Measurements from ENCODE around the gene ROCK1.
"Not testable (repeated sequence)": the region's sequence is repeated elsewhere in the genome, so short reads cannot be mapped to it uniquely, and the experiment has no call there.

The ROCK1 gene

DNA sequence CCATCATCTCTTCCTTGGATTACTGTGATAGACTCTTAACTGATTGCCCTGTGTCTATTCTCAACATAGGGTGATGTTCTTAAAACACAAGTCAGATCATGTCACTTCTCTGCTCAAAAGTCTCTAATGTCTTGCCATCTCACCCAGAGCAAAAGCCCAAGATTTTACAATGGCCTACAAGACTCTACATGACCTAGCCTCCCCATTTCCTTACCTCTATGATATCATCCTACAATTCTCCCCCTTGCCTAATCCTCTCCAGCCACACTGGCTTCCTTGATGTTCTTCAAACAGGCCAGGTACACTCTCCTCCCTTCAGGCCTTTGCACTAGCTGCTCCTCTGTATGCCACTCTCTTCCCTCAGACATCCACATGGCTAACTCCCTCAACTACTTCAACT, 55.1 kb downstream of the ROCK1 start:
- no peak for DNase-seq (ENCODE audit: extremely low read depth in 1 of 2, low read depth in 1 of 2)

DNA sequence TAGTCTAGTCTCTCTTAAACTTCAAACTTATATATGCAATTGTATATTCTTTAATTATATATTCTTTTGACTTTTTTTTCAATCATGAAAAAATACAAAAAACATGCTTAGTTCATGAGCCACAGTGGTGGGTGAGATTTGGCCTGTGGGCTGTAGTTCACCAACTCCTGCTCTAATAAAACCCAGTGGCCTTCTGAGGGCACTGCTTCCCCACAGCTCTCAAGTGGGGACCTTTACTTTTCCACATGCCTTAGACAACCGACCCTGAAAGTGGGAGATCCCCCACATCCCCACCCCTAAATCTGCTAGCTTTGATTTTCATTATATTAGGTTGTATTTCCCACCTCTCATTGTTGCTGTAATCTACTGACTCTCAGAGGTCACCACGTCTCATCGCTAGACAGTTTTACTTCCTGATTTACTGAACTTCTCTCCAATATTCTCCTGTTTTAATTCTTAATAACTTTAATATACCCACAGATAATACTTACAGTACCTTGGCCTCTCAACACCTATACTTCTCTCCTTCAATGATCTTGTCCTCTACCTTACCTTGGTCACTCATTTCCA, 57.3 kb downstream of the ROCK1 start:
- no peak for DNase-seq (ENCODE audit: extremely low read depth in 1 of 2, low read depth in 1 of 2)

DNA sequence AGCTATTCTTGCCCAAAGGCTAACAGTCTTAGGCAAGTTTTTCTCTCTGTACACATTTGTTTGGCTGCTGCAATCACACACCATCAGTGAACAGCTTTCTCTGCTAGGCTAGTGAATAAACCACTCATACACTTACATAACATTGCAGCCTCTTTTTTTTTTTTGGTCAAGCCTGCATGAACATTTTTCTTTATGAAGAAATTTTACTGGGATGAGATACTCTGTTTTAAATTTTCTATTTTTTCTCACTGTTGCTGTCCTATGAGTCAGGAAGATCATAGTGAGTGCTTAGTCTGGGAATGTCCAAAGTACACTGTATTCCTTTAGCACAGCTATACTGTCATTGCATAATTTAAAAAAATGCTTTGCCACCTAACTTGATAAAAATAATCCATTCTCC, 58.5 kb downstream of the ROCK1 start:
- DNase-seq (ENCODE audit: extremely low read depth in 1 of 2, low read depth in 1 of 2) = no peak

DNA sequence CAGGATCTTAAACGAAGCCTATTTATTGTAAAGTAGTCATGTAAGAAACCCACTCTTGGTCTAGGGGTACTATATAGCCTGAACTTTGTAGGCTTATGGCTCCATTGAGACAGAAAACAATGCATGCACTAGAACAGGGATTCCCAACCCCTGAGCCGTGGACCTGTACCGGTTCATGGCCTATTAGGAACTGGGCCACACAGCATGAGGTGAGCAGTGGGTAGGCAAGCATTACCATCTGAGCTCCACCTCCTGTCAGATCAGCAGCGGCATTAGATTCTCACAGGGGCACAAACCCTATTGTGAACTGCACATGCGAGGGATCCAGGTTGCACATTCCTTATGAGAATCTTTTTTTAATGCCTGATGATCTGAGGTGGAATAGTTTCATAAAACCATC, 59.2 kb downstream of the ROCK1 start:
- no peak for DNase-seq (ENCODE audit: extremely low read depth in 1 of 2, low read depth in 1 of 2)

DNA sequence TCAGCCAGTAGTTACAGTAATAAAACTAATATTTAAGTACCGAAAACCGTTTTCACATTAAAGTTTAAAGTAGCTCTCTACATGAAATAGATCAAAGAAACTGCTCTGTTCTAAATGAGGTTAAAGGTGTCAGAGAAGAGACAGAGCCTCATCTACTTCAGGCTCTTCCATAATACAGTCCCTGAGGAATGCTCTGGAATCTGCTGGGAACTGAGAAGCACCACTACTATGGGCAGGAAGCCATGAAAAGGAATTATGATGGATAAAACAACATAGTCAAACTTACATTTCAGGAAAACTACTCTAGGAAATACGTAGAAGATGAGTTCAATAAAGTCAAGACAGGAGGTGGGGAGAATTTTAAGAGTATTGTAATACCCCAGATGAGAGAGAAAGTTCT, 60.0 kb downstream of the ROCK1 start:
- DNase-seq (ENCODE audit: extremely low read depth in 1 of 2, low read depth in 1 of 2) = no peak

DNA sequence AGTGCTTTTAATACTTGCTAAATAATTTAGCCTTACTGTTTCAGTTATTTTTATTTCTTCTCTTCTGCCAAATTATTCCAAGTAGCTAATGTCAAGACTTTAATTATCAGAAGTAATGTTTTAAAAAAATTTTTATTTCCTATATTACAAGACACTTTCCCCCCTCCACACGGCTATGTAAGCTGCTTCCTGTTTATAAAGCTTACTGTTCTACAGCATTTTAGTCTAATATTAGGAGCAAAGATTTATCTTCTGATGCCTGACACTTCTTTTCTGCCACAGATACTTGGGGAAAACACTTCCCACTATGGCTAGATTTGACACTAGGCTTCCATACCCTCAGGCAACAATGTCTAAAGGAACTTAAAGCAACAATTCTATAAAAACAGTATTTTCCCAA, 62.3 kb downstream of the ROCK1 start:
- DNase-seq (ENCODE audit: extremely low read depth in 1 of 2, low read depth in 1 of 2) = no peak

DNA sequence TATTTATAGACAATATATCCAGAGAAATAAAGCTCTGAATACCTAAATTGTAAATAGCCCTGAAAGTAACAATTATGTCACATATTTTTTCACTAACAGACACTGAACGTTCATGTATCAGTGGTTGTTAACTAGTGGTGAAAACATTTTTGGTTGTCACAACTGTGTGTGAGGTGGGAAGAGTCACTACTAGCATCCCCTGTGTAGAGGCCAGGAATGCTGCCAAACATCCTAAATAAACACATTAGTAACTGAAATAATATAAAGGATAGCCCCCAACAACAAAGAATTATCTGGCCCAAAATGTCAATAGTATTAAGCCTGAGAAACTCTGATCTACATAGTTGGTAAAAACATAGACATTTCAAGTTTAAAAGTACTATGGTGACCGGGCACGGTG, 64.5 kb downstream of the ROCK1 start:
- DNase-seq (ENCODE audit: extremely low read depth in 1 of 2, low read depth in 1 of 2) = no peak

DNA sequence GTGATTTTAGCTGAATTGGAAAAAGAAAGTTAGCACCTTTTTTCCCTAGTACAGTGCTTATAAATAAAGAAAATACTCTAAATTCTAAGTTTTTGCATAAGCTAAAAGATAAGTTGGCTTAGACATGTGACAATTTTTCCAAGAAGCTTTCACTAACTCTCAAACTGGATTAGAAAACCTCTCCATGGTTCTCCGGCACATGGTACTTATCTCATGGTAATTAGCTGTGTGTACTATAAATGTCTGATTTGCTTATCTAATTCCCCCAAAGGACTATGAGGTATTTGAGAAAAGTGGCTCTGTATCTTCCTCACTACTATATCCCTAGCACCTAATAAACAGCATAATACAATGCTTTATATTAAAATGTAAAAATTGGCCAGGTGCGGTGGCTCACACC, 71.1 kb downstream of the ROCK1 start:
- no peak for DNase-seq (ENCODE audit: extremely low read depth in 1 of 2, low read depth in 1 of 2)

DNA sequence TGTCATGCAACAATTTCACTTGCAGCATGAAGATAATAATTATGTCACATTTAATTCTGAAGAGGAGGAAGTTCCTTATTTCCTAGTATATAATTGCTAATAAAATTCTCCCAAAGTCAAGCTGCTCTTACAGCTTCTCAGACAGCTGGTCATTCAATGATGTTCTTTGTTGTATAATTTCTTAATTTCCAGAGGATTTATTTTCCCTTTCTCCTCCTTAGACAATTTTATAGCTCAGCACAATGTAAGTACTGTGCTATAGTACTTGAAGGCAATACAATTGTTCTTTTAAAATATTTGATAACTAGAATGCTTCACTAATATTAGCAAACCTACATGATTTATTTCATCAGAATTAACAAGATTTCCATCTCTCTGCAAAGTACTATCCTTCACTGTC, 73.4 kb downstream of the ROCK1 start:
- no peak for DNase-seq (ENCODE audit: extremely low read depth in 1 of 2, low read depth in 1 of 2)

DNA sequence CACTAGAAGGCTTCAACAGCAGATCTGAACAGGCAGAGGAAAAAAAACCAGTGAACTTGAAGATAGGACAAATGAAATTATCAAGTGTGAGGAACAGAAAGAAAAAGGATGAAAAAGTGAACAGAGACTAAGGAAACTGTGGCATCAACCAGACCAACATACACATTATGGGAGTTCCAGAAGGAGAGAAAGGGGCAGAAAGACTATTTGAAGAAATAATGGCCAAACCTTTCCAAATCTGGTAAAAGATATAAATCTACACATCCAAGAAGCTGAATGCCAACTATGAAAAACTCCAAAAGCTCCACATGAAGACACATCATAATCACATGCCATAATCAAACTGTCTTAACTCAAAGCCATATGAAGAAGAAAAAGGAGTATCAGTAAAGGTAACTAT, 79.8 kb downstream of the ROCK1 start:
- DNase-seq (ENCODE audit: extremely low read depth in 1 of 2, low read depth in 1 of 2) = no peak

DNA sequence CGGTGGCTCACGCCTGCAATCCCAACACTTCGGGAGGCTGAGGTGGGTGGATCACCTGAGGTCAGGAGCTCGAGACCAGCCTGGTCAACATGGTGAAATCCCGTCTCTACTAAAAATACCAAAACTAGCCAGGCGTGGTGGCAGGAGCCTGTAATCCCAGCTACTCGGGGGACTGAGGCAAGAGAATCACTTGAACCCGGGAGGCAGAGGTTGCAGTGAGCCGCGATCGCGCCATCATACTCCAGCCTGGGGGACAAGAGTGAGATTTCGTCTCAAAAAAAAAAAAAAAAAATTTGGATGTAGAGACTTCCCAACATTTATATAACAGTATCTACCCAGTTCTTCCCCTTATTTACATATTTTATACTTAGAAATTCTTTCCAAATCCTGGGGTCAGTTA, 93.4 kb downstream of the ROCK1 start:
- DNase-seq (ENCODE audit: extremely low read depth in 1 of 2, low read depth in 1 of 2) = not testable (repeated sequence)

DNA sequence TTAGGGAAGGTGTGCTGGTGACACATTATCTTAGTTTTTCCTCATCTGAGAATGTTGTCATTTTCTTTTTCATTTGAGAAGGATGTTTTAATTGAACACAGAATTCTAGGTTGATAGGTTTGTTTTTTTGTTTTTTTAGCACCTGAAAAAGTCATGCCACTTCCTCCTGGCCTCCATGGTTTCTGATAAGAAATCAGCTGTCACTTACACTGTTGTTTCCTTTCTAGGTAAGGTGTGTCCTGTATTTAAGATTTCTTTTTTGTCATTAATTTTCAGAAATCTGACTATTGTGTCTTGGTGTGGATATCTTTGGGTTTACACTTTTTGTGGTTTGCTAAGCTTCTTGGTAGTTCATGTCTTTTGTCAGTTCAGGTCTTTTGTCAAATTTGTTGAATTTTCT, 99.3 kb downstream of the ROCK1 start:
- DNase-seq (ENCODE audit: extremely low read depth in 1 of 2, low read depth in 1 of 2) = no peak

DNA sequence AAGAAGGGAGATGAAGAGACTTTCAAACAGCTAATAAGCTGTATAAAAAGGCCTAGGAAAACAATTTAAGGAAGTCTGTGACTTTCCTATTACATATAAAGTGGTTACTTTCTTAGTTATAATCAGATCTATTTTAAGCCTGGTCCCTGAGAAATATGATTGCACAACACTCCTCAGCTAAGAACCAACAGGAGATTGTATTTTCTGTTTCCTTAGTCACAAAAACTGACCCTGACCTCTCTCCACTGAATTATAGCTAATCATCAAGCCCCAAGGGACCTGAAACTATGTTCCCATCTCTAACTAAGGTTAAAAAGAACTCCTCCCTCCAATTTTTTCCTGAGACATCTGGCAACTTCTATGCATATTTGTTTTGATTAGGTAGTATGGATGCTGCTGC, 106.9 kb downstream of the ROCK1 start:
- no peak for DNase-seq (ENCODE audit: extremely low read depth in 1 of 2, low read depth in 1 of 2)

DNA sequence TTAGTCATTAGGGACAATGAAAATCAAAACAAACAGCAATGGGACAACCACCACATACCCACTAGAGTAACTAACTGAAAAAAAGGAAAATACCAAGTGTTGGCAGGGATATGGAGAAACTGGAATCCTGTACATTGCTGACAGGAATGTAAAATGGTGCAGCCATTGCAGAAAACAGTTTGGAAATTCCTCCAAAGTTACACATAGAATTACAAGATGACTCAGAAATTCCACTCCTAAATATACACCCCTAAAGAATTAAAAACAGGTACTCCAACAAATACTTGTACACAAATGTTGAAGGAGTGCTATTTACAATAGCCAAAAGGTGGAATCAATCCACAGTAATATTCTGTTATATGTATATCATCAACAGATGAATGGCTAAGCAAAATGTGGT, 110.9 kb downstream of the ROCK1 start:
- DNase-seq (ENCODE audit: extremely low read depth in 1 of 2, low read depth in 1 of 2) = no peak

DNA sequence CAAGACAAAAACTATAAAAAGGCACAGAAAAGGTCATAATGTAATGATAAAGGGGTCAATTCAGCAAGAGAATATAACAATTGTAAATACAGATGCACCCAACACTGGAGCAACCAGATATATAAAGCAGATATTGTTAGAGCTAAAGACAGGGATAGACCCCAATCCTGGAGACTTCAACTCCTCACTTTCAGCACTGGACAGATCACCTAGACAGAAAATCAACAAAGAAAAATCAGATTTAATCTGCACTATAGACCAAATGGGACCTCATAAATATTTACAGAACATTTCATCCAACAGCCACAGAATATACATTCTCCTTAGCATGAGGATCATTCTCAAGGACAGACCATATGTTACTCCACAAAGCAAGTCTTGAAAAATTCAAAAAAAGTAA, 114.2 kb downstream of the ROCK1 start:
- no peak for DNase-seq (ENCODE audit: extremely low read depth in 1 of 2, low read depth in 1 of 2)

DNA sequence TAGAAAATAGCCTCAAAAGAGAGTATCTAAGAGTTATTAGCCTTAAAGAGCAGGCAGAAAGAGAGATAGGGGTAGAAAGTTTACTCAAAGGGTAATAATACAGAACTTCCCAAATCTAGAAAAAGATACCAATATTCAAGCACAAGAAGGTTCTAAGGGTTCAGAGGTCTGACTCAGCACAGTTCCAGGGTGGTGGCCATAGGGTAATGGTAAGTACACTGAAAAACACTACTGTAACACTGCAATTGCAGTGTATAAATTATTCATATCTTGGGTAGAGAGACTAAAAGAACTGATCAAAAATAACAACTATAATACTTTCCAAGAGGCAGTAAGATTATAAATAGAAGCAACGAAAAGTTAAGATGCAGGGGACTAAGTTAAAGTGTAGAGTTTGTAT, 115.2 kb downstream of the ROCK1 start:
- no peak for DNase-seq (ENCODE audit: extremely low read depth in 1 of 2, low read depth in 1 of 2)

DNA sequence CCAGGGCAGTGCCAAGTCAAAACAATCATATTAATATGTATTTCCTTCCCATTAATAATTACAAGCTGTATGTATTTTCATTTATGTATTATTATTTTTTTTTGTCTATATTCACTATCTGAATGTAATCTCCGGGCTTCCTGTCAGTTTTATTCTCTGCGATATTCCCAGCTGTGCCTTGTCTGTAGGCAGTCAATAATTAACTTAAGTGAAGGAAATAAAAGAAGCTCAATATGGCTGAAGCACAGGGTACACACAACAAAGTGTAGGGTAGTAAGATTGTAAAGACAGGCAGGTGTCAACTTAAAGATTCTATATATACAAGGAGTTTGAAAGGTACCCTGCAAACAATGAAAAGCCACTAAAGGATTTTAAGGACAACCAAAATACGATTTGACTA, 122.9 kb downstream of the ROCK1 start:
- DNase-seq (ENCODE audit: extremely low read depth in 1 of 2, low read depth in 1 of 2) = no peak

DNA sequence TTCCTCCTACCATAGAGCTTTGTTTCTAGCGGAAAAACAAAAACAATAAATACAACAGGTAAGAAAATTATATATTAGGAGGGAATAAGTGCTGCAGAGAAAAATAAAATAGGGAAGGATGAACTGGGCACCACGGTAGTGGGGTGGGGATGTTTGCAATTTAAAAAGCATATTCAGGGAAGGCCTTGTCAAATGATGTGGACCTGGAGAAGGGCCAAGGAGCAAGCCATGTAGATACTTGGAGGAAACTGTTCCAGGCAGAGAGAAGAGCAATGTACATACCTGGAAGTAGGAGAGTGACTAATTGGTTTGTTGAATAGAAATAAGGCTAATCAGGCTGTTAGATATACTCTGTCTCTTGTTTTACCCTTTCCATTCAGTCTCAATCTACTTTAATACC, 136.5 kb downstream of the ROCK1 start:
- DNase-seq (ENCODE audit: extremely low read depth in 1 of 2, low read depth in 1 of 2) = no peak

DNA sequence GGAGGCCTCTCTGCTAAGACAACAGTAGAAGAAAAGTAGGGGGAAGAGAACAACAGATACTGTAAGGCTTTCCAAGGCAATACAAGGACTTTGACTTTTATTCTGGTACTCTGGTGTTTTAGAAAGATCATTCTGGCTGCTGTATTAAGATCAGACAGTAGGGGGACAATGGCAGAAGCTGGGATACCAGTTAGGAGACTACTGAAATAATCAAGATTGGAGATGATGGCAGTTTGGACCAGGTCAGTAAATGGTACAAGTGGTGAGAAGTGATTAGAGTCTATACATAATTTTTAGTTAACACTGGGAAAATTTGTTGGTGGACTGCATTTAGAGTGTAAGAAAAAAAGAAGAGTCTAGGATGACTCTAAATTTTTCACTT, 139.7 kb downstream of the ROCK1 start:
- no peak for DNase-seq (ENCODE audit: extremely low read depth in 1 of 2, low read depth in 1 of 2)

DNA sequence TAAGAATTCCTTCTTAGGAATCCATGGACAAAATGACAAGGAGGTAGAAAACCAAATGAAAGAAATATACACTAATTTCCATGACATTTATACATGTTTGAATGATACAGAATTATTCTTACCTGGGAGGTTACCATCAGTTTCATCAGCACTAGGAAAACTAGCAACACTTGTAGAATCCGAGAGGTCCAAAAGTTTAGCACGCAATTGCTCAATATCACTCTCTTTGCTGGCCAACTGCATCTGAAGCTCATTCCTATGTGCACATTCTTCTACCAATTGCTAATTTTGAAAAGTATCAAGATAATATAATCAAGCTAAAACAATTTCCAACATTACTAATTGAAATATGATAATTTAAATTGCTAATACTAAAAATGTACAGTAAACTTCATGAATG, 144.8 kb downstream of the ROCK1 start:
- no peak for DNase-seq (ENCODE audit: extremely low read depth in 1 of 2, low read depth in 1 of 2)

DNA sequence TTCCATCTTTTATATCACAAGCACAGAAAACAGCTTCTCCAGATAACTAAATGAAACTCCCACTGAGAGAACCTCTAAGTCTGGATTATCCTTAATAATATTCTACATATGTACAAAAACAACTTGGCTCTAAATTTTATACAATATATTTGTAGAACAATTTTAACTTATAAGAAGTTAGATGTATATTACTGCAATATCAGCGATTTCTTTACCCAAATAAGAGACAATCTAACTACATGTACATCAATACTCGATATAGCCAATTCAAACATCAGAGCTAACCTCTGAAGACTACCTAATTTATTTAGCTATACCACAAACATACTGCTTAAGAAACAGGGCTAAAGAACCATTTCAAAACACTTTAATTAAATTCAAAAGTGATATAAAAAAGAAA, 148.6 kb downstream of the ROCK1 start:
- no peak for DNase-seq (ENCODE audit: extremely low read depth in 1 of 2, low read depth in 1 of 2)

DNA sequence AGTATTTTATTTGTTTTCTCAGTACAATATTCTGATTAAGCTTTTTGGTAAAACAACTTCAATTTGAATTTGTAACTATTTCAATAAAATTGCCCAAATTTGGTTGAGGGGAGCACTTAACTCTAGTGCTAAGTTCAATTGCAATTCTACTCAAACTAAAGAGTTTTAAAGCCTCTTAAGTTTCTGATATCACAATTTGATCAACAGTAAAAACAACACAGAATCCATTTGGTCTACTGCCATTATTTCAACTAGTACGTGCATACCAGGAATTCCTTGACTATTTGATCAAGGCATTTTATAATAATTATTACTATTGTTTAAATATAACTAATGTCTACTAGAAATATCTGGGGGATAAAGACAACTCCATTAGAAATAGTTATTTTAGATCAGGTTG, 150.9 kb downstream of the ROCK1 start:
- no peak for DNase-seq (ENCODE audit: extremely low read depth in 1 of 2, low read depth in 1 of 2)

DNA sequence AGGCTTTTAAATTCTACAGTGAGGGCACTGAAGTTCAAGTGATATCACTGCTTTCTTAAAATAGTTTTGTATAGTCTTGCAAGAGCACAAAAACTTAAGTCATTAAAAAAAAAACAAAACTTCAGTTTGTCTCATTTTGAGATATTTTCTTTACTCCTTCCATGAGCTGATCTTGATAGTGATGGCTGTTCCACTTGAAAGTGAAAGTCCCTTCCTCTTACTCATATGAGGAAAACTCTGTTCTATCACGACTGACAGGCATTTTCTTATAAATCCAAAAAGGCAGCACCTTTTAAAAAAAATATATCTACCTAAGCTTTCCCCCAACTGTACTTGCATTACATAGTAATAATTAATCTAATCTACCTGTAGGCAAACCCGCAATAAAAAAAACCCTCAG, 160.8 kb downstream of the ROCK1 start:
- not testable (repeated sequence) for DNase-seq (ENCODE audit: extremely low read depth in 1 of 2, low read depth in 1 of 2)

All from stimulated activated CD8-positive, alpha-beta memory T cell treated with anti-CD3 and anti-CD28 coated beads, Interleukin-7, amount 100 ng/mL, for 48 hours (primary cell).